ENCODE results near the gene EPB42.
A peak's percentile ranks its signal among the peaks of the same experiment; 100 is the strongest.

Gene EPB42

DNA sequence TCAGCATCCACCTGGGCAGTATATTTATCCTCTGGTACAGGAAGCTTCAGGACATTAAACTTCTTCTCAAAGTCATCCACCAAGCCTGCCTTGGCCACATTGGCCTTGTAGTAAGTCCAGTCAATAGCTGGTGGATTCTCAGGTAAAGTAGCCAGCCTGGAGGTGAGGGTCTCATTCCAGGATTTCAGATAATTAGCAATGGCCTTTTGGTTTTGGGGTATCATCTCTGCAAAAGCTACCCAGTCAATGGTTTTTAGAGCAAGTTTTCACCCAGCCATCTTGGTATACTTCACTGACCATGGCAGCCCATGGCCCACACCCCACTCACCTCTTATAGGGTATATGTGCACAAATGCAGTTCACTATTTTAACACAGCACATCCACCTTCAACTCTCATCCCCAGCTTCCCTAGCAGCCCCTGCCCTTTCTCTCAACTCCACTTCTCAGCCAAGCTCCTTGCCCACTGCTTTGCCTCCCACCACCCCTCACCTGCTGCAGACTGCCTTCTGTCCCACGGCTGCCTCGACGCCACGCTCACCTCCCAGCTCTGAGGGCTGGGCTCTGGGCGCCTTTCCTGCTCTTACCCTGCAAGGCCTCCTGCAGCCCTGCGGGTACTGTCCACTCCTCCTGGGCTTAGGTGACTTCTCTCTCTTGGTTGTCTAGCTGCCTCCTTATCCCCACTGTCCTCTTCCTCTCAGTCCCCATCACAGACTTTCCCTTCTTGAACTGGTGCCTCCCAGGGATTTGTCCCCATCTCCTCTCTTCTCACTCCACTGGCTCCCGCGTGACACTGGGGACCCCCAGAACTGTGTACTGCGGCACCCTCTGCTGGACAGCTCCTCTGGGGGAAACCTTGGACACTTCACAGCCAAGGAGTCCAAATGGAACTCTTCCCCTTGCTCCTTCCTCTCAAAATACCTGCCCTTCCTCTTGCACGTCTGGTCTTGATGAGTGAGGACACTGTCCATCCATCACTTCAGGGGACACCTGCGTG lies 47.6 kb upstream of the EPB42 start:
- TF ChIP-seq ZNF596 (tag by site-specific recombination; IDR thresholded peaks at IDR 0.05) = no peak
- TF ChIP-seq SCRT1 (tag by site-specific recombination; IDR thresholded peaks at IDR 0.05; ENCODE audit: borderline replicate concordance) = no peak
- no peak for TF ChIP-seq BCL11B (tag by site-specific recombination; IDR thresholded peaks at IDR 0.05; ENCODE audit: low read depth)
- TF ChIP-seq ZNF223 (tag by site-specific recombination; IDR thresholded peaks at IDR 0.05) = no peak
- TF ChIP-seq ZNF2 (tag by site-specific recombination; IDR thresholded peaks at IDR 0.05) = no peak
- TF ChIP-seq ZNF654 (tag by site-specific recombination; IDR thresholded peaks at IDR 0.05; ENCODE audit: low read depth) = 0 out of 2 replicates have a peak, but pooled peaks have one; percentile 15
- no peak for TF ChIP-seq OVOL3 (tag by site-specific recombination; IDR thresholded peaks at IDR 0.05)
- TF ChIP-seq ZNF404 (tag by site-specific recombination; IDR thresholded peaks at IDR 0.05) = no peak
- TF ChIP-seq ZNF426 (tag by site-specific recombination; IDR thresholded peaks at IDR 0.05) = no peak
- TF ChIP-seq, protein P1, sequence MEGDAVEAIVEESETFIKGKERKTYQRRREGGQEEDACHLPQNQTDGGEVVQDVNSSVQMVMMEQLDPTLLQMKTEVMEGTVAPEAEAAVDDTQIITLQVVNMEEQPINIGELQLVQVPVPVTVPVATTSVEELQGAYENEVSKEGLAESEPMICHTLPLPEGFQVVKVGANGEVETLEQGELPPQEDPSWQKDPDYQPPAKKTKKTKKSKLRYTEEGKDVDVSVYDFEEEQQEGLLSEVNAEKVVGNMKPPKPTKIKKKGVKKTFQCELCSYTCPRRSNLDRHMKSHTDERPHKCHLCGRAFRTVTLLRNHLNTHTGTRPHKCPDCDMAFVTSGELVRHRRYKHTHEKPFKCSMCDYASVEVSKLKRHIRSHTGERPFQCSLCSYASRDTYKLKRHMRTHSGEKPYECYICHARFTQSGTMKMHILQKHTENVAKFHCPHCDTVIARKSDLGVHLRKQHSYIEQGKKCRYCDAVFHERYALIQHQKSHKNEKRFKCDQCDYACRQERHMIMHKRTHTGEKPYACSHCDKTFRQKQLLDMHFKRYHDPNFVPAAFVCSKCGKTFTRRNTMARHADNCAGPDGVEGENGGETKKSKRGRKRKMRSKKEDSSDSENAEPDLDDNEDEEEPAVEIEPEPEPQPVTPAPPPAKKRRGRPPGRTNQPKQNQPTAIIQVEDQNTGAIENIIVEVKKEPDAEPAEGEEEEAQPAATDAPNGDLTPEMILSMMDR (tag by site-specific recombination; IDR thresholded peaks at IDR 0.05) = peak; percentile 56
- TF ChIP-seq, protein P2, sequence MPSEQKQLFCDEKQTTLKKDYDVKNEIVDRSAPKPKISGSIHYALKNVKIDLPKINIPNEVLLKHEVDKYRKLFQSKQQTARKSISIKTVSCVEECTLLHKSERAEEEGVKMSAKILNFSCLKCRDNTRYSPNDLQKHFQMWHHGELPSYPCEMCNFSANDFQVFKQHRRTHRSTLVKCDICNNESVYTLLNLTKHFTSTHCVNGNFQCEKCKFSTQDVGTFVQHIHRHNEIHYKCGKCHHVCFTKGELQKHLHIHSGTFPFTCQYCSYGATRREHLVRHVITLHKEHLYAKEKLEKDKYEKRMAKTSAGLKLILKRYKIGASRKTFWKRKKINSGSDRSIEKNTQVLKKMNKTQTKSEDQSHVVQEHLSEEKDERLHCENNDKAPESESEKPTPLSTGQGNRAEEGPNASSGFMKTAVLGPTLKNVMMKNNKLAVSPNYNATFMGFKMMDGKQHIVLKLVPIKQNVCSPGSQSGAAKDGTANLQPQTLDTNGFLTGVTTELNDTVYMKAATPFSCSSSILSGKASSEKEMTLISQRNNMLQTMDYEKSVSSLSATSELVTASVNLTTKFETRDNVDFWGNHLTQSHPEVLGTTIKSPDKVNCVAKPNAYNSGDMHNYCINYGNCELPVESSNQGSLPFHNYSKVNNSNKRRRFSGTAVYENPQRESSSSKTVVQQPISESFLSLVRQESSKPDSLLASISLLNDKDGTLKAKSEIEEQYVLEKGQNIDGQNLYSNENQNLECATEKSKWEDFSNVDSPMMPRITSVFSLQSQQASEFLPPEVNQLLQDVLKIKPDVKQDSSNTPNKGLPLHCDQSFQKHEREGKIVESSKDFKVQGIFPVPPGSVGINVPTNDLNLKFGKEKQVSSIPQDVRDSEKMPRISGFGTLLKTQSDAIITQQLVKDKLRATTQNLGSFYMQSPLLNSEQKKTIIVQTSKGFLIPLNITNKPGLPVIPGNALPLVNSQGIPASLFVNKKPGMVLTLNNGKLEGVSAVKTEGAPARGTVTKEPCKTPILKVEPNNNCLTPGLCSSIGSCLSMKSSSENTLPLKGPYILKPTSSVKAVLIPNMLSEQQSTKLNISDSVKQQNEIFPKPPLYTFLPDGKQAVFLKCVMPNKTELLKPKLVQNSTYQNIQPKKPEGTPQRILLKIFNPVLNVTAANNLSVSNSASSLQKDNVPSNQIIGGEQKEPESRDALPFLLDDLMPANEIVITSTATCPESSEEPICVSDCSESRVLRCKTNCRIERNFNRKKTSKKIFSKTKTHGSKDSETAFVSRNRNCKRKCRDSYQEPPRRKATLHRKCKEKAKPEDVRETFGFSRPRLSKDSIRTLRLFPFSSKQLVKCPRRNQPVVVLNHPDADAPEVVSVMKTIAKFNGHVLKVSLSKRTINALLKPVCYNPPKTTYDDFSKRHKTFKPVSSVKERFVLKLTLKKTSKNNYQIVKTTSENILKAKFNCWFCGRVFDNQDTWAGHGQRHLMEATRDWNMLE (tag by site-specific recombination; conservative IDR thresholded peaks at IDR 0.05; ENCODE audit: low read depth) = no peak
- TF ChIP-seq, protein P3, sequence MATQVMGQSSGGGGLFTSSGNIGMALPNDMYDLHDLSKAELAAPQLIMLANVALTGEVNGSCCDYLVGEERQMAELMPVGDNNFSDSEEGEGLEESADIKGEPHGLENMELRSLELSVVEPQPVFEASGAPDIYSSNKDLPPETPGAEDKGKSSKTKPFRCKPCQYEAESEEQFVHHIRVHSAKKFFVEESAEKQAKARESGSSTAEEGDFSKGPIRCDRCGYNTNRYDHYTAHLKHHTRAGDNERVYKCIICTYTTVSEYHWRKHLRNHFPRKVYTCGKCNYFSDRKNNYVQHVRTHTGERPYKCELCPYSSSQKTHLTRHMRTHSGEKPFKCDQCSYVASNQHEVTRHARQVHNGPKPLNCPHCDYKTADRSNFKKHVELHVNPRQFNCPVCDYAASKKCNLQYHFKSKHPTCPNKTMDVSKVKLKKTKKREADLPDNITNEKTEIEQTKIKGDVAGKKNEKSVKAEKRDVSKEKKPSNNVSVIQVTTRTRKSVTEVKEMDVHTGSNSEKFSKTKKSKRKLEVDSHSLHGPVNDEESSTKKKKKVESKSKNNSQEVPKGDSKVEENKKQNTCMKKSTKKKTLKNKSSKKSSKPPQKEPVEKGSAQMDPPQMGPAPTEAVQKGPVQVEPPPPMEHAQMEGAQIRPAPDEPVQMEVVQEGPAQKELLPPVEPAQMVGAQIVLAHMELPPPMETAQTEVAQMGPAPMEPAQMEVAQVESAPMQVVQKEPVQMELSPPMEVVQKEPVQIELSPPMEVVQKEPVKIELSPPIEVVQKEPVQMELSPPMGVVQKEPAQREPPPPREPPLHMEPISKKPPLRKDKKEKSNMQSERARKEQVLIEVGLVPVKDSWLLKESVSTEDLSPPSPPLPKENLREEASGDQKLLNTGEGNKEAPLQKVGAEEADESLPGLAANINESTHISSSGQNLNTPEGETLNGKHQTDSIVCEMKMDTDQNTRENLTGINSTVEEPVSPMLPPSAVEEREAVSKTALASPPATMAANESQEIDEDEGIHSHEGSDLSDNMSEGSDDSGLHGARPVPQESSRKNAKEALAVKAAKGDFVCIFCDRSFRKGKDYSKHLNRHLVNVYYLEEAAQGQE (tag by site-specific recombination; IDR thresholded peaks at IDR 0.05) = peak; percentile 70; the same call in 1 of the 2 replicates
- TF ChIP-seq, protein P4, sequence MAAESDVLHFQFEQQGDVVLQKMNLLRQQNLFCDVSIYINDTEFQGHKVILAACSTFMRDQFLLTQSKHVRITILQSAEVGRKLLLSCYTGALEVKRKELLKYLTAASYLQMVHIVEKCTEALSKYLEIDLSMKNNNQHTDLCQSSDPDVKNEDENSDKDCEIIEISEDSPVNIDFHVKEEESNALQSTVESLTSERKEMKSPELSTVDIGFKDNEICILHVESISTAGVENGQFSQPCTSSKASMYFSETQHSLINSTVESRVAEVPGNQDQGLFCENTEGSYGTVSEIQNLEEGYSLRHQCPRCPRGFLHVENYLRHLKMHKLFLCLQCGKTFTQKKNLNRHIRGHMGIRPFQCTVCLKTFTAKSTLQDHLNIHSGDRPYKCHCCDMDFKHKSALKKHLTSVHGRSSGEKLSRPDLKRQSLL (tag by site-specific recombination; IDR thresholded peaks at IDR 0.05) = no peak
- TF ChIP-seq, protein P5, sequence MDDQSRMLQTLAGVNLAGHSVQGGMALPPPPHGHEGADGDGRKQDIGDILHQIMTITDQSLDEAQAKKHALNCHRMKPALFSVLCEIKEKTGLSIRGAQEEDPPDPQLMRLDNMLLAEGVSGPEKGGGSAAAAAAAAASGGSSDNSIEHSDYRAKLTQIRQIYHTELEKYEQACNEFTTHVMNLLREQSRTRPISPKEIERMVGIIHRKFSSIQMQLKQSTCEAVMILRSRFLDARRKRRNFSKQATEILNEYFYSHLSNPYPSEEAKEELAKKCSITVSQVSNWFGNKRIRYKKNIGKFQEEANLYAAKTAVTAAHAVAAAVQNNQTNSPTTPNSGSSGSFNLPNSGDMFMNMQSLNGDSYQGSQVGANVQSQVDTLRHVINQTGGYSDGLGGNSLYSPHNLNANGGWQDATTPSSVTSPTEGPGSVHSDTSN (CRISPR knock-in tag; IDR thresholded peaks at IDR 0.05) = no peak
- TF ChIP-seq ZNF19 (tag by site-specific recombination; IDR thresholded peaks at IDR 0.05; ENCODE audit: low read depth) = no peak
- TF ChIP-seq ZNF585B (tag by site-specific recombination; IDR thresholded peaks at IDR 0.05) = no peak
- TF ChIP-seq ZNF10 (tag by site-specific recombination; IDR thresholded peaks at IDR 0.05) = peak; percentile 65
- no peak for TF ChIP-seq HOXD13 (CRISPR knock-in tag; IDR thresholded peaks at IDR 0.05; ENCODE audit: borderline replicate concordance)
- TF ChIP-seq ZNF16 (tag by site-specific recombination; IDR thresholded peaks at IDR 0.05; ENCODE audit: low read depth) = no peak
- TF ChIP-seq ZNF214 (tag by site-specific recombination; IDR thresholded peaks at IDR 0.05; ENCODE audit: borderline replicate concordance) = no peak
- Histone ChIP-seq H3K4me1 (ENCODE audit: control insufficient read depth, insufficient read depth, low read length) (no peaks in the 10 kb centered on the region), H3K27ac (ENCODE audit: extremely low read depth, low read depth, low read length) (no peak overlapping the region), H3K36me3 (ENCODE audit: control insufficient read depth in 2 of 2, insufficient read depth in 1 of 2, low read length in 2 of 2) (no peaks in the 10 kb centered on the region), H3K9me3 (ENCODE audit: control insufficient read depth, insufficient read depth, low read depth, low read length) (no peaks in the 10 kb centered on the region), H3K4me3 (ENCODE audit: low read depth, low read length) (no peak overlapping the region)
- CTCF ChIA-PET = interaction anchor here (1.1 to 2.1 kb wide), 2 partner anchors 37 to 43 kb away, joined by 3 to 9 read pairs; no protein-coding TSS in a partner anchor
- POLR2A ChIA-PET = no interaction called here
